IMR-90 (cell line): ENCODE data around the gene WDR81. TPM values are rescaled to one million over a fixed set of nuclear protein-coding genes. Genes with fewer than 3 reads are reported as not detected.
"Not testable (repeated sequence)": the region's sequence is repeated elsewhere in the genome, so short reads cannot be mapped to it uniquely, and the experiment has no call there.

ENCODE experiments used
- ATAC-seq: fragments of 200-7000 bp; cut with Tn5 transposase; 2 replicates; pipeline ENCODE4 v1.9.1; 2020; ENCODE audit warnings: low read depth, mild to moderate bottlenecking, moderate library complexity
- BruUV-seq: library from RNA; stranded (reverse); fragments of 400-500 nt; replicated peaks from 2 replicates; lab custom pipeline; 2021; lab: Mats Ljungman, UMichigan
- CTCF ChIA-PET: fragments of 300-600 bp; formaldehyde crosslinking; extraction: SDS; loops from one replicate; lab custom pipeline; 2021; ENCODE audit warnings: antibody characterized with exemption; lab: Yijun Ruan, JAX
- POLR2A ChIA-PET: fragments of 300-600 bp; sonication (Branson Sonifier 250); formaldehyde crosslinking; loops from one replicate; lab custom pipeline; 2022; ENCODE audit warnings: antibody characterized with exemption; ENCODE audit not compliant: unreplicated experiment; lab: Charles Lee
- DNase-seq: peaks from one replicate; pipeline ENCODE4 v3.0.0; 2013
- H2AFZ ChIP-seq: replicated peaks from 2 replicates; pipeline ENCODE3; 2013; ENCODE audit warnings: low read length, mild to moderate bottlenecking; ENCODE audit not compliant: poor library complexity
- H2AK5ac ChIP-seq: 2 replicates; pipeline ENCODE4 v1.6.1; 2013; ENCODE audit warnings: low read depth, low read length, inconsistent platforms
- H2AK9ac ChIP-seq: replicated peaks from 2 replicates; pipeline ENCODE3; 2013; ENCODE audit warnings: mild to moderate bottlenecking, low read depth, low read length, moderate library complexity; ENCODE audit not compliant: poor library complexity
- H2BK120ac ChIP-seq: 2 replicates; pipeline ENCODE4 v1.6.1; 2013; ENCODE audit warnings: low read depth, low read length, inconsistent platforms
- H2BK15ac ChIP-seq: 3 replicates; pipeline ENCODE4 v1.6.1; 2013; ENCODE audit warnings: low read depth, low read length, inconsistent platforms
- H2BK20ac ChIP-seq: 2 replicates; pipeline ENCODE4 v1.6.1; 2013; ENCODE audit warnings: low read depth, mild to moderate bottlenecking, inconsistent platforms, low read length, moderate library complexity
- H2BK5ac ChIP-seq: 2 replicates; pipeline ENCODE4 v1.6.1; 2013; ENCODE audit warnings: mild to moderate bottlenecking, low read depth, low read length, inconsistent platforms; ENCODE audit not compliant: poor library complexity, severe bottlenecking
- H3K14ac ChIP-seq: replicated peaks from 2 replicates; pipeline ENCODE4 v1.6.1; 2013; ENCODE audit warnings: low read depth, low read length, inconsistent platforms
- H3K18ac ChIP-seq: 2 replicates; pipeline ENCODE4 v1.6.1; 2013; ENCODE audit warnings: low read depth, low read length, control low read depth
- H3K23ac ChIP-seq: 2 replicates; pipeline ENCODE4 v1.6.1; 2013; ENCODE audit warnings: low read depth, low read length, inconsistent platforms
- H3K27ac ChIP-seq: 2 replicates; pipeline ENCODE4 v1.5.1; 2013; ENCODE audit warnings: mild to moderate bottlenecking, control low read depth, low read length; ENCODE audit not compliant: insufficient read depth
- H3K27me3 ChIP-seq: 2 replicates; pipeline ENCODE4 v1.6.1; 2013; ENCODE audit warnings: low read length; ENCODE audit not compliant: control insufficient read depth, insufficient read depth
- H3K36me3 ChIP-seq: 2 replicates; pipeline ENCODE4 v1.6.1; 2013; ENCODE audit warnings: low read length, mixed read lengths; ENCODE audit not compliant: control insufficient read depth, insufficient read depth
- H3K4ac ChIP-seq: 2 replicates; pipeline ENCODE4 v1.6.1; 2013; ENCODE audit warnings: low read depth, low read length, inconsistent platforms
- H3K4me1 ChIP-seq: 2 replicates; pipeline ENCODE4 v1.6.1; 2013; ENCODE audit warnings: low read length, mixed read lengths; ENCODE audit not compliant: control insufficient read depth, insufficient read depth
- H3K4me2 ChIP-seq: 2 replicates; pipeline ENCODE4 v1.6.1; 2013; ENCODE audit warnings: low read depth, mild to moderate bottlenecking, control low read depth, low read length, moderate library complexity
- H3K4me3 ChIP-seq: 2 replicates; pipeline ENCODE4 v1.5.1; 2013; ENCODE audit warnings: low read depth, mild to moderate bottlenecking, control low read depth, low read length, moderate library complexity; ENCODE audit not compliant: insufficient read depth
- H3K56ac ChIP-seq: 2 replicates; pipeline ENCODE4 v1.6.1; 2013; ENCODE audit warnings: low read length, inconsistent platforms; ENCODE audit not compliant: insufficient read depth; ENCODE audit errors: extremely low read depth
- H3K79me1 ChIP-seq, 2 experiments: 2 replicates each; pipeline ENCODE4 v1.6.1; 2013; ENCODE audit warnings: low read length in 2 of 2, inconsistent platforms in 1 of 2, low read depth in 1 of 2
- H3K9ac ChIP-seq: 2 replicates; pipeline ENCODE4 v1.6.1; 2013; ENCODE audit warnings: low read depth, low read length, control low read depth
- H3K9me1 ChIP-seq: 2 replicates; pipeline ENCODE4 v1.6.1; 2013; ENCODE audit warnings: low read length, inconsistent platforms; ENCODE audit not compliant: insufficient read depth
- H3K9me3 ChIP-seq: 2 replicates; pipeline ENCODE4 v1.6.1; 2013; ENCODE audit warnings: low read length; ENCODE audit not compliant: control insufficient read depth, insufficient read depth
- H4K20me1 ChIP-seq: 2 replicates; pipeline ENCODE4 v1.6.1; 2013; ENCODE audit warnings: low read length, inconsistent platforms; ENCODE audit not compliant: insufficient read depth
- H4K5ac ChIP-seq: 2 replicates; pipeline ENCODE4 v1.6.1; 2013; ENCODE audit warnings: mild to moderate bottlenecking, low read depth, low read length, control low read depth
- H4K8ac ChIP-seq, 2 experiments: 2 replicates each; pipeline ENCODE4 v1.6.1; 2013; ENCODE audit warnings: low read depth in 2 of 2, low read length in 2 of 2, control low read depth in 1 of 2, inconsistent platforms in 1 of 2
- H4K91ac ChIP-seq: 2 replicates; pipeline ENCODE4 v1.6.1; 2013; ENCODE audit warnings: low read depth, low read length, inconsistent platforms; ENCODE audit not compliant: insufficient read depth
- WGBS, 2 experiments: methylation state at CpG; one replicate each; pipeline versions ENCODE4 v1.1.5 to v1.1.7; 2013; ENCODE audit warnings: missing lambda C conversion rate in 2 of 2; ENCODE audit not compliant: insufficient read length in 1 of 2; ENCODE audit errors: extremely low coverage in 2 of 2; 5-methylcytosine and 5-hydroxymethylcytosine counted together
- dilution Hi-C: fragments of 300-500 bp; cut with HindIII; formaldehyde crosslinking; loops from one replicate; pipeline ENCODE4 v1.14.3; 2018; ENCODE audit warnings: low sequenced_read_pairs; ENCODE audit not compliant: unreplicated experiment
- in situ Hi-C: fragments of 300-500 bp; cut with MboI; formaldehyde crosslinking; loops from 3 replicates; pipeline ENCODE4 v1.14.3; 2019; ENCODE audit warnings: low sequenced_read_pairs, inconsistent platforms, mixed read lengths
- intact Hi-C: fragments of 100-400 bp; cut with micrococcal nuclease; formaldehyde crosslinking; loops from 2 replicates; pipeline ENCODE4 v1.10.0; 2022
- polyA plus RNA-seq, 3 experiments: library from polyadenylated mRNA; depleted of rRNA; stranded (reverse); fragments of >200 nt; gene quantifications; 2 replicates each; pipeline ENCODE4 v1.2.3, GENCODE V29; 2012; ENCODE audit warnings: low replicate concordance in 1 of 3
- total RNA-seq: library from RNA; depleted of rRNA; stranded (reverse); fragments of >200 nt; gene quantifications from 2 replicates; pipeline ENCODE4 v1.2.3, GENCODE V29; 2012

WDR81 gene
- total and polyA plus RNA-seq, 2 of the 4 experiments (the other 2 are of a cell fraction): 3.0 to 8.4 TPM

- H2BK20ac ChIP-seq, intact Hi-C loops, CTCF ChIA-PET: not testable (repeated sequence)
Measured at GRCh38 chr17:1699891-1700290, 24.6 kb upstream of the WDR81 start.

More at GRCh38 chr17:1699891-1700290, 24.6 kb upstream of the WDR81 start:
- H3K9me3 ChIP-seq, H3K18ac ChIP-seq, H2BK15ac ChIP-seq, H3K56ac ChIP-seq, H3K4me2 ChIP-seq, H4K20me1 ChIP-seq, H2BK5ac ChIP-seq, H3K9me1 ChIP-seq, H3K4ac ChIP-seq, H3K9ac ChIP-seq, H3K27me3 ChIP-seq, H2AK5ac ChIP-seq, H4K8ac ChIP-seq, H4K5ac ChIP-seq, H3K4me1 ChIP-seq, H3K79me1 ChIP-seq, H4K91ac ChIP-seq, dilution Hi-C loops, ATAC-seq, H3K36me3 ChIP-seq, H2AK9ac ChIP-seq, H3K27ac ChIP-seq, POLR2A ChIA-PET, H3K23ac ChIP-seq, H3K4me3 ChIP-seq, H3K14ac ChIP-seq, BruUV-seq, DNase-seq, H2BK120ac ChIP-seq, H2AFZ ChIP-seq: not testable (repeated sequence)
- in situ Hi-C loops: loop anchor here (25.0 kb wide), 1 partner anchor 337 kb away; the partner anchor contains the start of genes DPH1, OVCA2 and RTN4RL1
- WGBS, 2 experiments: no CpG with 5 or more reads among the region's 5 CpGs
